HepG2 (cell line): ENCODE results near the gene MYL6. TPM values are rescaled to one million over a fixed set of nuclear protein-coding genes. Genes with fewer than 3 reads are reported as not detected.

Experiments
- AGO2 ChIP-seq: fragments of 200-400 bp; formaldehyde crosslinking; optimal IDR thresholded peaks from 2 replicates; pipeline ENCODE3; 2017; ENCODE audit warnings: mild to moderate bottlenecking, low read depth, low read length, moderate library complexity
- AHR ChIP-seq: IDR thresholded peaks from 2 replicates; pipeline ENCODE4 v1.6.1; 2018; ENCODE audit warnings: missing genetic modification reagents, missing compliant biosample characterization
- BRD4 ChIP-seq: sonication (generic); formaldehyde crosslinking; IDR thresholded peaks from 2 replicates; pipeline ENCODE4 v1.4.0; 2020; ENCODE audit warnings: missing genetic modification reagents
- CTCF ChIP-seq: sonication (generic); formaldehyde crosslinking; IDR thresholded peaks from 2 replicates; pipeline ENCODE4 v1.5.0; 2020; ENCODE audit warnings: mild to moderate bottlenecking, missing genetic modification reagents, moderate library complexity
- FOXO4 ChIP-seq: sonication (generic); formaldehyde crosslinking; conservative IDR thresholded peaks from 2 replicates; pipeline ENCODE4 v1.8.1; 2023; ENCODE audit warnings: missing genetic modification reagents
- JUNB ChIP-seq: sonication (generic); formaldehyde crosslinking; IDR thresholded peaks from 2 replicates; pipeline ENCODE4 v1.8.0; 2022; ENCODE audit warnings: missing genetic modification reagents, mild to moderate bottlenecking, borderline replicate concordance
- KLF15 ChIP-seq: sonication (generic); formaldehyde crosslinking; IDR thresholded peaks from 2 replicates; pipeline ENCODE4 v1.8.1; 2023; ENCODE audit warnings: borderline replicate concordance, mild to moderate bottlenecking, inconsistent platforms, missing genetic modification reagents, mixed read lengths
- MXD3 ChIP-seq: IDR thresholded peaks from 2 replicates; pipeline ENCODE4 v1.6.1; 2016; ENCODE audit warnings: mild to moderate bottlenecking, missing biosample characterization, missing genetic modification reagents
- NCOA1 ChIP-seq: sonication (generic); formaldehyde crosslinking; IDR thresholded peaks from 2 replicates; pipeline ENCODE4 v1.9.0; 2021; ENCODE audit warnings: missing genetic modification reagents
- NR1H2 ChIP-seq: sonication (generic); formaldehyde crosslinking; IDR thresholded peaks from 2 replicates; pipeline ENCODE4 v1.8.1; 2022; ENCODE audit warnings: low read depth, missing genetic modification reagents, borderline replicate concordance
- PAF1 ChIP-seq: IDR thresholded peaks from 2 replicates; pipeline ENCODE4 v1.6.1; 2016; ENCODE audit warnings: missing genetic modification reagents, missing compliant biosample characterization
- RFX1 ChIP-seq: fragments of 450-650 bp; IDR thresholded peaks from 2 replicates; pipeline ENCODE4 v1.6.1; 2017
- RFXANK ChIP-seq: IDR thresholded peaks from 2 replicates; pipeline ENCODE4 v1.6.1; 2016
- TBP ChIP-seq: sonication (generic); formaldehyde crosslinking; IDR thresholded peaks from 2 replicates; pipeline ENCODE4 v1.5.0; 2020; ENCODE audit warnings: missing genetic modification reagents
- TFDP2 ChIP-seq: sonication (generic); formaldehyde crosslinking; IDR thresholded peaks from 2 replicates; pipeline ENCODE4 v1.4.0; 2020; ENCODE audit warnings: missing genetic modification reagents
- THAP11 ChIP-seq: IDR thresholded peaks from 2 replicates; pipeline ENCODE4 v1.6.1; 2016; ENCODE audit warnings: missing biosample characterization, missing genetic modification reagents
- TMF1 ChIP-seq: sonication (generic); formaldehyde crosslinking; IDR thresholded peaks from 2 replicates; pipeline ENCODE4 v1.8.1; 2022; ENCODE audit warnings: low read depth, missing genetic modification reagents
- ZC3H13 ChIP-seq: sonication (generic); formaldehyde crosslinking; IDR thresholded peaks from 2 replicates; pipeline ENCODE4 v1.8.1; 2023; ENCODE audit warnings: mild to moderate bottlenecking, missing genetic modification reagents, moderate library complexity
- ZNF251 ChIP-seq: sonication (generic); formaldehyde crosslinking; IDR thresholded peaks from 2 replicates; pipeline ENCODE4 v1.9.0; 2021; ENCODE audit warnings: mild to moderate bottlenecking, missing genetic modification reagents
- ZNF256 ChIP-seq: sonication (generic); formaldehyde crosslinking; conservative IDR thresholded peaks from 2 replicates; pipeline ENCODE4 v1.4.0; 2020; ENCODE audit warnings: missing genetic modification reagents
- ZNF280B ChIP-seq: sonication (generic); formaldehyde crosslinking; IDR thresholded peaks from 2 replicates; pipeline ENCODE4 v1.5.0; 2020; ENCODE audit warnings: missing genetic modification reagents, mild to moderate bottlenecking, borderline replicate concordance
- ZNF3 ChIP-seq: IDR thresholded peaks from 2 replicates; pipeline ENCODE4 v1.7.0; 2017; ENCODE audit warnings: inconsistent platforms
- ZNF431 ChIP-seq: sonication (generic); formaldehyde crosslinking; IDR thresholded peaks from 2 replicates; pipeline ENCODE4 v1.9.0; 2022; ENCODE audit warnings: missing genetic modification reagents, low read depth, mild to moderate bottlenecking, borderline replicate concordance
- ZNF597 ChIP-seq: sonication (generic); formaldehyde crosslinking; IDR thresholded peaks from 2 replicates; pipeline ENCODE4 v1.5.0; 2020; ENCODE audit warnings: missing genetic modification reagents
- ZNF615 ChIP-seq: sonication (generic); formaldehyde crosslinking; IDR thresholded peaks from 2 replicates; pipeline ENCODE4 v1.5.0; 2020; ENCODE audit warnings: mild to moderate bottlenecking, missing genetic modification reagents, borderline replicate concordance
- ZNF891 ChIP-seq: sonication (generic); formaldehyde crosslinking; IDR thresholded peaks from 2 replicates; pipeline ENCODE4 v1.5.0; 2020; ENCODE audit warnings: mild to moderate bottlenecking, missing genetic modification reagents
- polyA plus RNA-seq, 8 experiments: library from polyadenylated mRNA; depleted of rRNA in 3 of 8; stranded (reverse) in 7 of 8; unstranded in 1 of 8; fragments of >200 nt; fragmentation: Illumina TruSeq in 4 of 8; extraction: Trizol in 4 of 8; gene quantifications; 2 replicates each; pipeline versions ENCODE4 v1.2.1 to v1.2.3, GENCODE V29; 2011 to 2016; ENCODE audit warnings: low read depth in 4 of 8, missing spikeins in 1 of 8, mixed read lengths in 1 of 8; ENCODE audit not compliant: insufficient read depth in 1 of 8
- total RNA-seq, 5 experiments: library from RNA; depleted of rRNA; stranded (reverse); fragments of >200 nt; fragmentation: Illumina TruSeq; extraction: Trizol; gene quantifications; 2 replicates each; pipeline ENCODE4 v1.2.3, GENCODE V29; 2016; ENCODE audit warnings: low read depth in 1 of 5

Gene MYL6
- total and polyA plus RNA-seq, 2 of the 13 experiments (the other 11 are each of a cell fraction or from before 2014, with no cell fraction given), result 1,127 to 1,192 TPM

GRCh38 chr12:56119361-56119796, 38.8 kb upstream of the MYL6 start (continued):
- TF ChIP-seq CTCF (CRISPR knock-in tag) (peak; percentile 90), KLF15 (no peak), MXD3 (CRISPR knock-in tag) (no peak), ZNF597 (CRISPR knock-in tag) (no peak), FOXO4 (CRISPR knock-in tag) (no peak), ZNF615 (no peak), NR1H2 (CRISPR knock-in tag) (no peak), ZNF280B (CRISPR knock-in tag) (no peak), RFX1 (no peak), TFDP2 (CRISPR knock-in tag) (0 out of 2 replicates have a peak, but pooled peaks have one; percentile 52), JUNB (CRISPR knock-in tag) (no peak), RFXANK (CRISPR knock-in tag) (no peak), PAF1 (no peak), BRD4 (CRISPR knock-in tag) (no peak), NCOA1 (CRISPR knock-in tag) (no peak), AGO2 (no peak), THAP11 (CRISPR knock-in tag) (peak; percentile 76), ZNF431 (no peak), ZC3H13 (CRISPR knock-in tag) (no peak), TMF1 (no peak), AHR (no peak), ZNF256 (no peak), ZNF891 (no peak), TBP (CRISPR knock-in tag) (no peak), ZNF251 (CRISPR knock-in tag) (no peak), ZNF3 (CRISPR knock-in tag) (no peak)
